Anterior cingulate cortex (tissue), 58 donors: Measurements from ENCODE around the gene EFEMP2.
"Not testable (repeated sequence)": the region's sequence is repeated elsewhere in the genome, so short reads cannot be mapped to it uniquely, and the experiment has no call there.

ENCODE experiments used
- DNase-seq, 58 donors: peaks; one replicate each; lab custom pipeline; 2025; lab: John Stamatoyannopoulos, UW

EFEMP2 gene

DNA sequence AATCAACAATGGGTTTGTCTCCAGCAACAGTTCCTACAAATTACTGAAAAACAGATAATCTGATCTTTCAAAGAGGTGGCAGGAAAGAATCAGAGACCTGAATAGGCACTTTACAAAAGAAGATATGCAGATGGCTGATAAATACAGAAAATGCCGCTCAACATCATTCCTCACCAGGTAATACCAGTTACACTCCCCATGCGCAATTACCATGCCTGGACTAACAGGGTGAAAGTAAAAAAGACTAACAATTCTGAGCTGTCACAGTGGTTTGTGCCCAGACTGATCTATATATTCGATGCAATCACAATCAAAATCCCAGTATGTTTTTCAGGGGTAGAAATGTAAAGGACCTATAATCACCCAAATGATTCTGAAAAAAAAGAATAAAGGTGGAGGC lies 28.8 kb downstream of the EFEMP2 start:
- no peak for DNase-seq

DNA sequence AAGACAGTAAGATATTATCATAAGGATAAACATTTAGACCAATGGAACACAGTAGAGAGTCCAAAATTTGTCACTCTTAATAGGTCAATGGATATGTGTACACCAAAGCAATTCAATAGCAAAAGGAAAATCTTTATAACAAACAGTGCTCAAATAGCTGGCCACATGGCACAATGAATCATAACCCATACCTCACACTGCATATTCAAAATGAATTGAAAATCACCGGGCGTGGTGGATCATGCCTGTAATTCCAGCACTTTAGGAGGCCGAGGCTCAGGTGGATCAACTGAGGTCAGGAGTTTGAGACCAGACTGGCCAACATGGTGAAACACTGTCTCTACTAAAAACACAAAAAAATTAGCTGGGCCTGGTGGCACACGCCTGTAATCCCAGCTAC lies 30.5 kb downstream of the EFEMP2 start:
- no peak for DNase-seq

DNA sequence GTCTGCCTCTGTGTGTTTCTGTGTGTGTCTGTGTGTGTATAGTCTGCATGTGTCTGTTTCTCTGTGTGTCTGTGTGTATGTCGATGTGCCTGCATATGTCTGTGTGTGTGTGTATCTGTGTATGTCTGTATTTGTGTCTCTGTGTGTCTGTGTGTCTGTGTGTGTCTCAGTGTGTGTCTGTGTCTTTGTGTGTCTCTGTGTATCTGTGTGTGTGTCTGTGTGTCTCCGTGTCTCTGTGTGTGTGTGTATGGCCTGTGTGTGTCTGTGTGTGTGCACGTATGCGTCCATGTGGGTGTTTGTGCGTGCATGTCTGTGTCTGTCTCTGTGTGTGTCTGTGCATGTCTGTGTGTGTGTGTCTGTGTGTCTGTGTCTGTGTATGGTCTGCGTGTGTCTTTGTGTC lies 38.4 kb downstream of the EFEMP2 start:
- no peak for DNase-seq

DNA sequence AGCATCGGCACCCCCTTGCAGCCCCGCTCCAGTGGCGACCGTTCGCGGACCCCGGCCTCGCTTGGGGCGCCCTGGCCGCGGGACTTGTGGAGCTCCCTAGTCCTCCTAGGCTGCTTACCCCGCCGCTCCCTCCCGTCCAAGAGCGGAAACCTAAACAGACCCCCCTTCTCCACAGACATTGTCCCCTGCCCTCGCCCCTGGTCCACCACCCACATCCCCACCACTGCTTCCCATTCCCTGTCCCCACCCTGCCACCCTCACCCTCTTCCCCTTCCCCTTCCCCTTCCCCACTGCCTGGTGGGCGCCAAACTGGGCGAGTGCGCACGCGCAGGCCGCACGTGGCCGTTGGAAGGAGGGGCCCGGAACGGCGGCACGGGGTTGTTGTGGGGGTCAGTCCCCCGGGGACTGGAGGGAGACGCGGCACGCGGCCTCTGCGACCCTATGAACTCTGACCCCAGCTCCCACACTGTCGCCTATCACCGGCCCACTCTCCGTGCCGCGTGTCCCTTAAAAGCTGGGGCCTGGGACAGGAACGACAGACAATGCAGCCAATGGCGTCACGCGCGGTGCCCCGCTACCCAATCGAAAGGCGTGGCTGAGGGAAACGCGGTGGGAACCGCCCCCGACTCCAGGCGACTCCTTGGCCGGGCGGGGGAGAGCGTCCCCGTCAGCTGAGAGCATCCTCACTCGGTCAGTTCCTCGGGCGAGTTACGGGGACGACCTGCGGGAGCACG lies 39.1 kb downstream of the EFEMP2 start, which contains the start of gene SNX32:
SNX32 (plus strand) TSS at position 667 of the 734 bp plus-strand sequence. CDS start 103 bp downstream, outside the sequence.
- DNase-seq, result peak; percentile 59 to 97 (median 92)

DNA sequence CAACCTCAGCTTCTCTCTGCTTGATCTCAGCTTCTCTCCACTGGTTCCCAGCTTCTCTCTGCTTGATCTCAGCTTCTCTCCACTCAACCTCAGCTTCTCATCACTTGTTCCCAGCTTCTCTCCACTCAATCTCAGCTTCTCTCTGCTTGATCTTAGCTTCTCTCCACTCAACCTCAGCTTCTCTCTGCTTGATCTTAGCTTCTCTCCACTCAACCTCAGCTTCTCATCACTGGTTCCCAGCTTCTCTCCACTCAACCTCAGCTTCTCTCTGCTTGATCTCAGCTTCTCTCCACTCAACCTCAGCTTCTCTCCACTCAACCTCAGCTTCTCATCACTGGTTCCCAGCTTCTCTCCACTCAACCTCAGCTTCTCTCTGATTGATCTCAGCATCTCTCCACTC lies 40.4 kb downstream of the EFEMP2 start:
- DNase-seq, result not testable (repeated sequence)

DNA sequence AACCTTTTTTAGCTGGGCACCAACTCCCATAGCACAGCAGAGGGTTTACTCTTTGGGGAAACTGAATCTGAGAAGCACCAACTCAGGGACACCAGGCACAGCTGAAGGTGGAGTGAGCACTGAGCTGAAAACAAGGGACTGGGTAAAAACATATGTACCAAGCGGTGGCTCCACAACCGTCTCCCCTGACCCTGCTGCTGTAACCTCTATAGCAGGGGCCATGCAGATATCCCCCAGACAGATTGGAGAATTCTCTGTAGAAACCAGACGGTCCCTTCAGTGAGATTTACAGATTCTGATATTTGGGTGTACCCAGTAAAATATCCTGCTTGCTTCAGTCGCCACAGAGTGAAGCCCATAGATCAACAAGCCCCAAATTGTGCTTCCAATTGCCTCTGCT lies 43.1 kb downstream of the EFEMP2 start:
- DNase-seq, result no peak

DNA sequence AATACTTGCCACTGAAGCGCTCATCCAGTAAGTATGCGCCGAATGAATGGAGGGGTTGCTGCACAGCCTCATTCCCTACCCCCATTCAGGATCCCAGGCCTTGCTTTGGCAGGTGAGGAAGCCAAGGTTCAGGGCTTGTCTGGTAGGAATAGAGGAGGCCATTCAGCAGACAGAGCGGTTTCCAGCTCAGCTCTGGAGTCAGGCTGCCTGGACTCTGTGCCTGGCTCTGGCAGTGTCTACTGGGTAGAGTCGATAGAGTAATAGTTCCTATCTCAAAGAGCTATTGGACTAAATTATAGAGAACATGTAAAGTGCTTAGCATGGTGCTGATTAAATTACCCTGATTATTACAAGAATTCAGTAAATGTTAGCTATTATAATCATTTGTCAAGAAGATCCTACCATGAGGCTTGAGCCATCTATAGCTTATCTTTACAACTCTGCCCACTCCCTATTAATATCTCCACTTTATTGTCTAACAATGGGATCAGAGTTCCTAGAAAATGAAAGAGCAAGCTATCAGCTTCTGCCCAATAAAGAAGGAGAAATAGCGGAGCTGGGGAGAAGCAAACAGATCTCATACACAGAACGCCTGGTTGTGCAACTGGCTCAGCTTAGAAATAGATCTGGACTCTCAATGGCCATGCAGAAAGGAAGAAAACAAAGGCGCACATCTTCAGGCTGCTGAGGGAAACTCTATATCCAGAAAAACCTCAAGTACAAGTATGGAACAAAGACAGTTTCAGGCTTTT lies 45.4 kb downstream of the EFEMP2 start:
- no peak for DNase-seq

DNA sequence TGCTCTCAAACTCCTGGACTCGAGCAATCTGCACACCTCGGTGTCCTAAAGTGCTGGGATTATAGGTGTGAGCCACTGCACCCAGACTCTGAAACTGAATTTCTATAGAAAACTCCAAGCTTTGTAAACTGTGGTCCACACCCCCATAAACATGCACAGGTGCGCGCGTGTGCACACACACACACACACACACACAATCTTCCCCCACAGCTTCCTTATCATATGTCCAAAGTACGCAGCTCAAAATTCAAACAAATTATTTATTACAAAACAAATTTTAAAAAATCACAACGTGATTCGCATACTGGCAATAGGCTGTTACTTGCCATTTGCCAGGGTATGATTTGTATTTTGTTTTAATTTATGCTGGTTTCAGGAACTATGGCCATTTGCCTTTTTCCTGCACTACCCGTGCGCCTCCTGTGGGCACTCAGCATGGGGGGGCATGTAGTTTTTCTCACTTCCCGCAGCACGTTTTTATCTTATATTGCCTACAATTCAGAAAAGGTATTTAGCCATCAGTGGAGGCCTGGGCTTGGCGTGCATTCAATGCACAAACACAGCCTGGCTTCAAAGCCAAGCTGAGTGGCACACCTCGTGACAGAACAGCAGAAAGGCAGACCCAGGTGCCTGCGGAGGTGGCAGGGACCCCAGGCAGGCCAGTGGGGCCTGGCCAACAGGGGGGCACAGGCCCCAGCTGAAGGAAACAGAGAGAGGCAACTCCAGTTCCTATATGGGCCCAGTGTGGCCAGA lies 49.6 kb downstream of the EFEMP2 start:
- DNase-seq, result no peak

DNA sequence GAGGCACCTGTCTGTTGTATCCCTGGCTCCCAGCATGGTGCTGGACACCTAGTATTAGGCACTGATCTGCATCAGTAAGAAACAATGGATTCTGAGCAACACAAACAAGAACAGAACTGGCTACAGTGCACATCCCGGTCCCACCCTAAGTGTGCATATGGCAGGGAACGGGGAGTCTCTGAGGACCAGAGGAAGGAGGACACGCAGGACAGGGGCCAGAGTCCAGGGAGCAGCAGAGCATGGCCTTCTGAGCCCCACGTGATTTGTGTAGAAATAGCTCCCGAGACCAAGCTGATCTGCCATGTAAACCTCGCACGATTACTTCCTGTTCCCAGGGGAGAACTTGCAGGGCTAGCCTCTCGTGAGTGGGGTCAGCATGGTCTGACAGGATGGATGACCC lies 51.5 kb downstream of the EFEMP2 start:
- DNase-seq, result no peak

DNA sequence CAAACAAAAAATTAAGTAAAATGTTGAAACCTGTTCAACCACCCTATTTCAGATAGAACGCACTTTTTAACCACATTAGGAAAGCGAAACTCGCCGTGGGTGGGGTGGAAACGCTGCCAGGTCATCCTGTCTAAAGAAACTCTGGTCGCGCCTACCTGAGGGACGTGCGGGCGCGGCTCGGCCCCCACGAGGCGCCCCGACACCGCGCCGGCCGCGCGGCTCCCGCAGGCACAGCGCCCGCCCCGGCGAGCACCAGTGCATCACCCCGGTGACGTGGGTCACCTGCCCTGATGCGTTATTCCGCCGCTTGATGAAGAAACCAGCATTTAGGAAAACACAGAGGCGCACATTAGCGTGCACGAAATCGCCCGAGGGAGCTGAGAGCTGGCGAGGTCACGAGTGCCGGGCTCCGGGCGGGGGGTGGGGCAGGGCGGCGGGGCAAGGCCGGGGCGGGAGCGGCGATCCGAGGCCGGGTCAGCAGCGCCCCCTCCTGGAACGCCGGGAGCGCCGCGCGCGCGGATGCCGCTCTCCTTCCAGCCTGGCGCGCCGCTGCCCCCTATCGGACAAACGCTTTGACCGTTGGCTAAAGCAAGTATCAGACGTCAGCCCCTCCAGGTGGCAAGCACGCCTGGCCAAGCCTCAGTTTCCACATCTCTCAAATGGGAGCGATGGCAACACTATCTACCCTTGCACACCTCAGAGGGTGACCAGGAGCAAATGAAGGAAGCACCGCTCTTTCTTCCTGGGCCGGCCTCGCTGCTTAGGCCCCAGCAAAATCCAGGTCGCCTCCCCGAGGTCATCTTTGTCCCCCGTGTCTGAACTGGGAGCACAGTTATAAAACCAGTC lies 54.5 kb downstream of the EFEMP2 start:
- DNase-seq, result peak; percentile 29 to 97 (median 85)

DNA sequence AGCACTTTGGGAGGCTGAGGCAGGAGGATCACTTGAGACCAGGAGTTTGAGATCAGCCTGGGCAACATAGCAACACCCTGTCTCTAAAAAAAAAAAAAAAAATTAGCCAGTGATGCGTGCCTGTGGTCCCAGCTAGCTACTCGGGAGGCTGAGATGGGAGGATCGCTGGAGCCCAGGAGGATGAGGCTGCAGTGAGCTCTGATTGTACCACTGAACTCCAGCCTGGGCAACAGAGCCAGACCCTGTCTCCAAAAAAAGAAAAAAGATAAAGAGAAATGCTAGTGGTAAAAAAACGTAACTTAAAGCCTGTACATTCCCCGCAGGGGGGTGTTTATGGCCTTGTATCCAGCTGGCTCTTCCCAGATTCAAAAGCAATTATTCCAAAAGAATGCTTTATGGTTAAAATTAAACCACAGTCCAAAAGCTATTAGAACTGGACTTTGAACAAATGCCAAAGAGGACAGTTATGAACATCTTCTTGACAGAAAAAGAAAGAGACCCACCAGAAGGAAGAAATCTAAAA lies 55.2 kb downstream of the EFEMP2 start:
- DNase-seq, result no peak

DNA sequence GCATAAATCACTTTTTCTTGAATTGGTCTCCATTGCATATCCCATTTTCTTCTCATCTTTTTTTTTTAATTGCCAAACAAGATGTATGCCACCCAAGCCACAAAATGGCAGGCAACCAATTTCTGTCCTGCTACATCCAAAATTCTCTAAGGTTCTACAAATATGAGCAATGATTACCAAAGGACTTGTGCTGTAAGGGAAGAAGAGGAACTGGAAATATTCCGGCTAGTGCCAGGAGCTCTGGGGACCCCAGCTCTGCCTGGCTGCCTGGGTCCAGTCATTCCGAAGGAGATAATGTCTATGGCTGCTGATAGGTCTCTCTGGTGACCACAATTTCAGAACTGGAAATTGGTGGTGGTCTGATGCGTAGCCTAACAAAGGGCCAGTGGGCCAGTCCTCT lies 55.9 kb downstream of the EFEMP2 start:
- DNase-seq, result no peak
